ENCODE measurements around the gene TATDN2.
"Not testable (repeated sequence)": the region's sequence is repeated elsewhere in the genome, so short reads cannot be mapped to it uniquely, and the experiment has no call there.

Gene TATDN2

DNA sequence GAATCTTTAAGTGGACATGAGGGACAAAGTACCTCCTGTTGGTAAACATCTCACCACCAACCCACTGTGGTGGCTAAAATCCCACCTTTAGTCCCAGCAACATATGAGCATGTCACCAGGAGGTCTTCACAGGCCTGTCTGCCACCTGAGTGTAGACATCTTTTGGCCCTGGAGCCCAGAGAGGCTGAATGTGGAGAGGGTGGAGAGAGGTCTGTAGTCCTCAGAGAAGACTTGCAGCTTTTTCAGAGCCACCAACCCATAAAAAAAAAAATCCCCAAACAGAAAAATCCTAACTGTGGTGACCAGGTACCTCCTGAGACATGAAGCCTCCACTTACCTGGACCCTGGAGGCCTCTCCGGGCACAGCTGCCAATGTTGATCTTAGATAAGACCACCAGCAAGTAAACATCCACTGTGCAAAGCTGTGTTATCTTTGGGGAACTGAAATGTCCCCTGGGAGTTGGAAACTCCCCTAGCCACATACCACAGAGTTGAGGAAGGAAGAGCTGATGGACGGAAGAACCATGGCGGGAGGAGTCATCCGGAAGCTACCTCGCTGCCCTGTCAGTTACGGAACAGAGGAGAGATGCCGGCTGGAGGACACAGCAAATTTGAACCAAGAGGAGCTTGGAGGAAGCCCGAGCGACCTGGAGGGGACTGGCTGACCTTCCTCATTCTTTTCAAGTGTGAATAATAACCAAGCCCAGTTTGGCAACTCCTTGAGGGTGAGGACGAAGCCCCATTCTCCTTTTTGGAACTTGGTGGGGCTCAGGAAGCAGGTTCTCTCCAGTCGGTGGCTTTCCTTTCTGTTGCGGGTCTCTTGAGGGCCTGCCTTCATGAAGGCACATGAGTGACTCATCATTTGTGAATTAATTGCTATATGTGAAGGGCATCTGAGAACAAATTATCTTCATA lies 44.5 kb downstream of the TATDN2 start, which contains the start of gene GHRL:
TSS of gene GHRL (minus strand) at position 443 of the 915 bp plus-strand sequence. CDS start 2,767 bp downstream, outside the sequence.
- DNase-seq, result no peak

DNA sequence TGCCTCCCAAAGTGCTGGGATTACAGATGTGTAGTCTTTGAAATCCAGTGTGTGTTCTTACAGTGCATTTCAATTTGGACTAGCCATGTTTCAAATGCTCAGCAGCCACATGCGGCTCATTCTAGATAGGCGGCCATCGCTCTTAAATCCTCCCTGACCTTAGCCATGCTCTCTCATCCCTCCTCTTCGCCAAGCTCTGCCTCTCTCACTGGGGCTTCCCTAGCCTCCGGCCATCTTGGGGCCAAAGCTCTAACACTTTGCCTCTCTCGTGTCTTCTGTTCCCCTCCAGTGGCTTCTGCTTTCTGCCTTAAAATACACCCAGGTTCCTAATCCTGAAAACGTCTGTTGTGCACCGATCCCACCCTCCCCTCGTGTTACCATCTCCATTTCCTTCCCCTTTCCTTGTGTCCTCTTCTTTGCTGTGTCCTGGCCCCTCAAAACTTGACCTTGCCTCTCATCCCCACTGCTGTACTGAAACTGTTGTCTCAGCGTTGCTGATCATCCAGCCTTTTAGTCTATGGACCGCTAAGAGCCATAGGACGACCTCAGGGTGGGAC lies 45.8 kb downstream of the TATDN2 start:
- no peak for DNase-seq

DNA sequence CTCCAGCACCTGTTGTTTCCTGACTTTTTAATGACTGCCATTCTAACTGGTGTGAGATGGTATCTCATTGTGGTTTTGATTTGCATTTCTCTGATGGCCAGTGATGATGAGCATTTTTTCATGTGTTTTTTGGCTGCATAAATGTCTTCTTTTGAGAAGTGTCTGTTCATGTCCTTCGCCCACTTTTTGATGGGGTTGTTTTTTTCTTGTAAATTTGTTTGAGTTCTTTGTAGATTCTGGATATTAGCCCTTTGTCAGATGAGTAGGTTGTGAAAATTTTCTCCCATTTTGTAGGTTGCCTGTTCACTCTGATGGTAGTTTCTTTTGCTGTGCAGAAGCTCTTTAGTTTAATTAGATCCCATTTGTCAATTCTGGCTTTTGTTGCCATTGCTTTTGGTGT lies 49.8 kb downstream of the TATDN2 start:
- not testable (repeated sequence) for DNase-seq

DNA sequence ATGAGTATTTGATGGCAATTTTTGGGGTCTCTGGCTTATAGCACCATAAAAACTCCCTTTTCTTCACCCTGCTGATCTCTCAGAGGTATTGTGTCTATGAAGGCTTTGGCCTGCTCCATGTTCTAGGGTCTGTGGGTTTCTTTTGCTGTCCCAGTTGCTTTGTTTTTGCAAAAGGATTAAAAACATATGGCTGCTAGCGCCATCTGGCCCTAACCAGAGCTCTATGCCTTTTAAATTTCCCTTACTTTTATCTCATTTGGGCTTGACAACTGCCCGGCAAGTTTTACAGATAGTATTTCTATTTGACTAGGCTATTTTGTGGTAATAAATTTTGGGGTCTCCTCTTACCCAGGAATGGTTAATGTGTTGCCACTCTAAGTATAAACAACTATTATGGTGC lies 50.9 kb downstream of the TATDN2 start:
- DNase-seq, result no peak

DNA sequence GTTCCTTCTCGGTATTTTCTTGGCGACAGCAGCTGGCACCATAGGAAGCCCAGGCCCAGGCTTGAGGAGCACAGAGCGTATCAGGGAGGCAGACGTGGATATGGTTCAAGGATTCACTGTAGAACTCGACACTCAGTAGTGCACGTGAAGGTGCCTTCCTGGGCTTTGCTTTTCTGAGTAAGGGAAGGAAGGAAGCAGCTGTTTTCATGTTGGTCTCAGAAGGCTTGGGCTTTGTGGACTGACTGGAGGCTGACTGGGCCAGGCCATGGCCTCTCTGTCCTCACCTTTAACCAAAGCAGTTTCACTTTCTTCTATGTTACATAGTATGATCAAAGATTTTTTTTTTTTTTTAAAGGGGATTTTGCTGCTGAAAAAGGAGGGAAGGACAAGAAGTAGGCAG lies 51.4 kb downstream of the TATDN2 start:
- DNase-seq, result no peak

DNA sequence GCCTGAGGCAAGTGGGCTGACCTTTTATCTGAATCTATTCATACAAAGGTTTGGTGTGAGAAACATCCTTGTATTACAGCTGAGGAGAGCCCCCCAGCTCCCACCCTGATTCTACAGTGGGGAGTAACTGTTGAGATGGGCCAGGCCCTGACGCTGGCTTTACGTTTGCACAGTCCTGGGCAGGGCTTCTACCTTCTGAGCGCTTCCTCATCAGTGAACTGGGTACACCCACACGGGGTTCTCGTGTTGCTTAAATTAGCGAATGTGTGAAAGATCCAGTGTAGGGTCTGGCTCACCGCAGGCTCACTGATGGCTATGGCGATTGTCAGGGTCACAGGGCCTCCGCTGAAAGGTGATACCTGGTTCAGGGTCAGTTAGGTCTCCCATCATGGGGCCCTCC lies 51.8 kb downstream of the TATDN2 start:
- no peak for DNase-seq

DNA sequence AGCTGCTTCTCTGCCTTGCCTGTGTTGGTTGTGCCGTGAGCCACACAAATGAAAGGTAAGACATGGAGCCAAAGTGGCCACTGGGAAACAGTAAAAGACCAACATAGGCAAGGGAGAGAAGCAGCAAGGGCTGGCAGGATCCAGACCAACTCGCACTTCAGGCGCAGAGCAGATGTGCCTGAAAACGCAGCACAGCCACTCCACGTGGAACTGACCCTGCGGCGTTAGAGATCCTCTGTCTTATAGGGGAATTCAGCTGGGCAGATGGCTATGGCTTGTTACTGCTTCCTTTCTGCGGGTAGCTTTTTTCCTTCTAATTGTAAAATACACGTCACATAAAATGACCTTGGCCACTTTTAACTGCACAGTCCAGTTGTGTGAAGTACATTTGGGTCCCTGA lies 54.8 kb downstream of the TATDN2 start:
- DNase-seq, result no peak

DNA sequence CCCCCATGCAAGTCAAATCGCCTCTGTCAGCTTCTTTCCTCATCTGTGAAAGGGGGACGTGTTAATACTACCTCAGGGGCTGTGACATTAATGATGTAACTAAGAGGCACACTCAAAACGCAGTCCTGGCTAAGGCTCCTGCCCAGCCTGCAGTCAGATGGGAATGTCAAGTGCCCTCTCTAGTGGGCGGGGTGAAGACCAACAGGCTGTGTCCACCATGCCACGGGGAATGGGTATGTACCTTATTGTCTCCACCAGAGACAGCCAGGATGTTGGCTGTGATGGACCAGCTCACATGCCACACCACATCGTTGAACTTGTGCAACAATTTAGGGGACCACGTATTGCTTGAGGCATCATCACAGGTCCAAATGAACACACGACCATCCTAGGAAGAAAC lies 55.5 kb downstream of the TATDN2 start:
- no peak for DNase-seq

DNA sequence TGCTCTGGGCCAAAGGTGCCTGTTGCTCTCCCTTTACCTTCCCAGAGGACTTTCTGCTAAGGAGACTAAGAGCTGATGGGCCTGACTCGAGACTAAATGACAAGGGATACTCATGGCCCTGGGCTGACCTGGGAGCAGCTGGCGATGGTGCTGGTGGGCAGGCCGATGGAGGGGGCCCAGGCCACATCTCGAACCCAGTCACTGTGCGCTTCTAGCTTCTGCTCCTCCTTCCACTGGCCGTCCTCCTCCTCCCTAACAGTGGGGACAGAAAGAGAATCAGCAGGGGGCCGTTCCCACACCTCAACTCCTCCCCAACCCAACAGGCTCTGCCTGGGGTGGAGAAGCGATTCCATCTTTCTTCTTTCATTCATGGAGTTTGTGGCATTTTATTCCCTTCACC lies 56.6 kb downstream of the TATDN2 start:
- DNase-seq, result no peak

DNA sequence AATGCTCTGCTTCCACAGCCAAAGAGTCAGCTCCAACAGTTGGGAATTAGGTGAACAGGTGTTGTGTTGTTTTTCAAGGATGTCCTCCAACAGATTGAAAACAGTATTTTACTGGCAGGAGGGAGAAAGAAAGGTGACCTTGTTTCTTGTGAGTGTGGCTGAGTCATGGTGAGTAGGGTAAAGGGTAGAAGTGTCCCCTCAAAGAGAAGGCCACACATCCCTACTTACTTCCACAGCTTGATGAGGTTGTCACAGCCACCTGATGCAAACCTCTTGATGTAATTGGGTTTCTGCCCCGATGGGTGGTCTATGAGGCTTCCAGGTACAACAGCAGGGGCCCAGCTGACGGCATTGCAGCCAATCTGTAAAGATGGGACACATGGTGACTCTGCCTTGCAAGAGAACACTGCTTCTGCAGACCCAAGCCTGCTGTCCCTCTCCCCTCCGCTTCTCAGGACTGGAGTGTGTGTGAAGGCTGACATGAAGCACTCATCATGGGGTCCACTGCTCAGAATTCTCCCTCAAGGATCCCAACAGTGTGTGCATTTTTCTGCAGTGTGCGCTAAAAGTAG lies 57.2 kb downstream of the TATDN2 start:
- no peak for DNase-seq

DNA sequence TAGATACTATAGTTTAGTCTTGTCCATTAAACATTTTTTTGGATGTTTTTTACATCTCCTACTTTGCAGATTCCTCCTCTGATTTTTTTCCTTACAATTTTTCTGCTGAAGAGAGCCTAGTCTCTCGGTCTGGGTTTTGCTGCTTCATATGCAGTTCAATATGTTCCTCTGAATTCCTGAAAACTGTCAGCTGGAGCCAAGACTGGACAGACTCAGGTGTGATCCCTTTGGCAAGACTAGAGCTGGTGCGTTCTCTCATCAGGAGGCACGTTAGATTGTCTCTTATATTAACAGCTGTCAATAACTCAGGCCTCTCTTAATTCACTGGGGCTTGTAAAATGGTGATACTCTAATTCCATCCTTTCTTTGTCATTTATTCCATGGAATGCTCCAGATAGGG lies 57.9 kb downstream of the TATDN2 start:
- no peak for DNase-seq

DNA sequence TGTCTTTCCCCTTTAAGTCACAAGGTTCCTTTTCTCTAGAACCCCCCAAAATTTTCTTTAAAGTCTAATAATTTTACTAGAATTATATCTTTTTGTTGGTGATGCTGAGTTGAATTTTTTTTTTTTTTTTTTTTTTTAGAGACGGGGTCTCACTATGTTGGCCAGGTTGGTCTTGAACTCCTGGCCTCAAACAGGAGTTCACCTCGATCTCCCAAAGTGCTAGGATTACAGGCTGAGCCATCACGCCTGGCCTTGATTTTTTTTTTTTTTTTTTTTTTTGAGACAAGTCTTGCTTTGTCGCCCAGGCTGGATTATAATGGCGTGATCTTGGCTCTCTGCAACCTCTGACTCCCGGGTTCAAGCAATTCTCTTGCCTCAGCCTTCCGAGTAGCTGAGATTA lies 60.4 kb downstream of the TATDN2 start:
- no peak for DNase-seq

DNA sequence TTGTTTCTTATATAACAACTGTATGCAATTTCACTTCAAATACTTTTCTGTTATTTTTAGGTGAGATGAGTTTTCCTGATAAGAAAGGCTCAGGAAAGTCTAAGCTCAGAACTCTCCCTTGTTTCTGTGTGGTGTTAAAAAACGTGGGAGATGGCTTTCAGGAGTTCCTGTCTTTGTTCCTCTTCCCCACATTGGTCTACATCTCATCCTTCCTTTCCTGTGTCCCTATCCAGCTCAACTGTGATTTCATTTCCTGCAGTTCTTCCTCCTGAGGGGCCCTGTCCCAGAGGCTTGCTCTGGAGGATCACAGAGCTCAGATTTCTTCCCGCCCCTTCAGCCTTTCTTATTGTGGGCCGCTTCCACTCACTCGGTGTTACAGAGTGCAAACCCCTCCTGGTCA lies 61.5 kb downstream of the TATDN2 start:
- DNase-seq, result no peak

DNA sequence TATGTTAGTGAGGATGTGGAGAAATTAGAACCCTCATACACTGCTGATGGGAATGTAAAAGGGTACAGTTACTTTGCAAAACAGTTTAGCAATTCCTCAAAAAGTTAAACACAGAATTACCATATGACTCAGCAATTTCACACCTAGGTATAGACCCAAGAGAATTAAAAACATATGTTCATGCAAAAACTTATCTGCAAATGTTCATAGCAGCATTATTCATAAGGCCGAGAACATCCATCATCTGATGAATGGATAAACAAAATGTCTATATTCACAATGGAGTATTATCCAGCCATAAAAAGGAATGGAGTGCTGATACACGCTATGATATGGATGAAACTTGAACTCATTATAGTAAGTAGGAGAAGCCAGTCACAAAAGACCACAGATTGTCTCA lies 62.3 kb downstream of the TATDN2 start:
- no peak for DNase-seq

DNA sequence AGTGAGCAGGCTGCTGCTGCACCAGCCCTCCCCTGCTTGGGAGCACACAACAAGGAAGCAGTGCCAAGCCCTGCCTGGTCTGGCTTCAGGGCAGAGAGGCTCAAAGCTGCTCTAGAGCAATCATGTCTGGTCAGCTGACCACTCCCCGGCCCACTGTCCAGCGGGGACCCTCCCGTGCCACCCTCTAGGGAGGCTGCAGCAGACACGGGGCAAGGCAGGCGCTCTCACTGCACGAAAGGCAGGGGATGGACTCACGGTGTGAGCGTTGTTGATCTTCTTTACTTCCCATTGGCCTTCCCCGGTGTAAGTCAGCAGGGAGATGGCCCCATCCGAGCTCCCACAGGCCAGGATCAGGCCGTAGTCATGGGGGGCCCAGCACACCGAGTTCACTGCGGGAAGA lies 63.5 kb downstream of the TATDN2 start:
- no peak for DNase-seq

DNA sequence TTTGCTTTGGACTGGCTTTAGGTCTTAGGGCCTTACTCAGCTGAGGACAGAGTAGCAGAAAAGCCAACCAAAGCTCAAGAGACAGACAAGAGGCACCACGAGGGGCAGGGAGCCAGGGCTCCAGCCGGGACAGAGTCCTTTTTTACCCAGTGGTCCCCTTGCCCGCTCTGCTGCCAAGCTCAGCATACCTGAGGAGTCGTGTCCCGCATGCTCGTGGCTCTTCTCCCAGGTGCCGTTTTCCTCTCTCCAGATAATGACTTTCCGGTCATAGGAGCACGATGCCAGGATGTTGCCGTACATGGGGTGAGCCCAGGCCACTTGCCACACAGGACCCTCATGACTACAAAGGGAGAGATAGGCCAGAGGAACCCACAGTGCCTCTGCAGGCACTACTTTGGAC lies 64.1 kb downstream of the TATDN2 start:
- no peak for DNase-seq

DNA sequence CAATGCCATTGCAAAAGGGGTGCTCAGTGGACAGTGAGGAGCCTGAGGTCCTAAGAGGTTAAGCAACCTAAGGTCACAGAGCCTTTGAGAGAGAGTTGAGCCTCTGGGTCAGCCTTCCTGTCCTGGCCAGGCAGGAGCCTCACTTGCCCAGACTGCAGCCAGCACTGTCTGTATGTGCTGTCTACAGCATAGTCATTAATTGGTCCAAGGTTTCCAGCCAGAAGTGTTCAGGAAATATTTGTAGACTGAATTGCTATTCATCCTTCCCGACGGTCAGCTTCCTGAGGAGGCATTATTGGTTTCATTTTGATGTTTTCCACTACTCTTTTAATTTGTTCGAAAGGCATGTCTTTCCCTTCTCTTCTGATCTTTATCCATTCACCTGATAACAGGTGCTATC lies 64.6 kb downstream of the TATDN2 start:
- no peak for DNase-seq

DNA sequence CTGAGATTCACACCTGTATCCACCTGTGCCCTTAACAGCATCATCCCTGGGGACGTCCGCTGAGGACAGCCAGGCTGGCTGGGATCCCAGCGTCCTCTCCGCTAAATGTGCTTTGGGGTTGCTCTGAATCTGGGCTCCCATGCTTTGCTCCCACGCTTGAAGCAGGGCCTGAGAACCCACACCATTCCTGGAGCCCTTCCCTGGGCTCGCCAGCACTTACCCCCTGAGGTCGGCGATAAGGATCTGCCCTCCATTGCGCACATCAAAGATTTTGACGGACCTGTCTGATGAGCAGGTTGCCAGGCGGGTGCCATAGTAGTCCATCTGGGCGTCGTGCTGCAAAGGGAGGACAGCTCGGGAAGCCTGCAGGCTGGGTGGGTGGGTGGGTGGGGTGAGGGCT lies 66.8 kb downstream of the TATDN2 start:
- no peak for DNase-seq

DNA sequence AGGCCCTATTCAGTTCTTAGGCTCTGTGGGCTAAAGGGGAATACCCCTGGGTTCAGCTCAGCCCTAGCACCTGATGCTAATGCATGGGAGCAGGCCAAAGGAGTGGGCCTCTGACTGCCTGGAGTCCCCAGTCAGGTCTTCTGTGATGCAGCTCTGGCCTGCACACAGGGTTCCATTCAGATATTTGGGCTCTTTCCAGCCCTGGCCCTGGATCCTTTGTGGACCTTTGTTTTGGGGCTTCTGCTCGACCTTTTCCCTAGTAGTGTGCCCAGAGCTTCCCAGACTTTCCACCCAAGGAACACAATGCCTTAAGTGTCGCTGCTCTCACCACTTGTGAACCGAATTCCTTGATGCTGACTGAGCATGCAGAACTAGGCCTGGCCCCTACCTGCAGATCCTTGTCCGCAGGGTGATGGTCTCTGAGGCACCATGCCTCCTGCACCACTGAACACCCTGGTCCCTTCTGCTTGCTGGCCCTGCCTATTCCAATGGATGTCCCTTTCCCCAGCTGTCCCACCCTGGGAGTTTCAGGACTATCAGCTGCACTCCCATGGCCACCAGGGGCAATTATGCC lies 67.6 kb downstream of the TATDN2 start:
- DNase-seq, result no peak

DNA sequence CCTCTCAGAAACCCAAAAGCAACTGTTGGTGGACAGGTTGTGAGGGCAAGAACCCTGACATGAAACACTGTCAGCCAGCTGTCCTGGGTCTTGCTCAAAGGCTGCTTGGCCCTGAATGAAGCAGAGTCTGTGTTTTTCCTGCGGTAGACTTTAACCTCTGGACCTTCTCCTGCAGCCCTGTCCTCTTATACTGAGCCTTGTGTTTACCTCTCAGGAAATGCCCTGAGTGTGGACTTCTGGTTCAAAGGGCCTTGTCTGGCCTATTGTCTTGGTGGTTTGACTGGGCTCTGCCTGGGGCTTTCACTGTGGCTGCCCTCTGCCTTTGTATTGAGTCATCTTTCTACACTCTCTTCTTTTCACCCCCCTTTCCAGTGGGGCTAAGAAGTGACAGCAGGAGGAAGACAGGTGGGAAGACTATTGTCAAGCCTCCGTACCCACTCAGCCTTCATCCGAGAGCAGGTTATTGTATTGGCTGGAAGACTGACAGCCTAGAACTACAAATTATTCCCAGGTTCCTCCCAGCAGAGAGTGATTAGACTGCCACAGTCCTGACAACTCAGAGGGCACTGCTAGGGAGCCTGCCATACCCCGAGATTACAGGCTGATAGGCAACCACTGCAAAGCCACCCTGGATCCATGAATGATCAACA lies 69.2 kb downstream of the TATDN2 start:
- DNase-seq, result no peak

DNA sequence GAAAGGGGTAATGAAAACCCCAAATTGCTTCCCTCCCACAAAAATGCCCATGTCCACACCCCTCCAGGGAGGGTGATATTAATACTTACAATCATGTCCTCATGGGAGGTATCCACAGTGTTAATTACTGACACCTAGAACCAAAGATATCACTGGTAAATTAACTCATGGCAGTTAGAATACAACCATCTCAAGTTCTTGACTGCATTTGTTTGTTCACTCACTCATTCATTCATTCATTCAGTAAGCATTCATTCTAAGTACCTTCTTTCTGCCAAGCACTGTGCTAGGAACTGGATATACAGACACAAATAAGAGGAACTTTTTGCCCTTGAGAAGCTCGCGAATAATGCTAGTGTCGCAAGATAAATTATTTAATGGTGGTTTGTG lies 69.7 kb downstream of the TATDN2 start:
- no peak for DNase-seq

DNA sequence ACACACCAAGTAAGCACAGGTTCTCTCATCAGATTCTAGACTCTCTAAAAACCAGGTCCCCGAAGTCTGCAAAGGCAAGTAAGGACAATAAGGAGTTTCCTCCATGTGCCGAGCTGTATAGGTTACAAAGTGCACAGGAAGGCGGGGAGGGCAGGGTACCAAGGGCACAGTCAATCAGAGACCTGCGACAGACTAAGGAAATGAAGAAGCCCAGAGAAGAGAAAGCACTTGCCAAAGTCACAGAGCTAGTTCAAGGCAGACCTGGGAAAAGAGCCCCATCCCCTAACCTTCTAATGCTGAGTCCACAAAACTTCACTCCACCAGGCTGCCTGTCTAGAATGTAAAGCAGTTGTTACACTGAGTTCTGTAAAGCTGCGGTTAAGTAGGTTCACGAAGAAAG lies 71.0 kb downstream of the TATDN2 start:
- no peak for DNase-seq

DNA sequence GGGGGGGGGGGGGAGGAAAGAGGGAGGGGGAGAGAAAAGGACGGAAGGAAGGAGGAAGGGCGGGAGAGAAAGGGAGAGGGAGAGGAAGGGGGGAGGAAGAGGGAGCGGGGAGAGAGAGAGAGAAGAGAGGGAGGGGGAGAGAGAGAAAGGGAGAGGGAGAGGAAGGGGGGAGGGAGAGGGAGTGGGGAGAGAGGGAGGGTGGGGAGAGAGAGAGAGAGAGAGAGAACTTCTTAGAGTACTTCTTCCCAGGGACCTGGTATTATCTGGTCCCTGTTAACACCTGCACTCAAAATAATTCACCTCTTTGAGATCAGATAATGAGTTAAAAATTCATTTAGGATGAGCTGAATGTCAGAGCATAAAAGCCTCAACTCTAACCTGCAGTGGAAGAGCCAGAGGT lies 71.5 kb downstream of the TATDN2 start:
- no peak for DNase-seq

DNA sequence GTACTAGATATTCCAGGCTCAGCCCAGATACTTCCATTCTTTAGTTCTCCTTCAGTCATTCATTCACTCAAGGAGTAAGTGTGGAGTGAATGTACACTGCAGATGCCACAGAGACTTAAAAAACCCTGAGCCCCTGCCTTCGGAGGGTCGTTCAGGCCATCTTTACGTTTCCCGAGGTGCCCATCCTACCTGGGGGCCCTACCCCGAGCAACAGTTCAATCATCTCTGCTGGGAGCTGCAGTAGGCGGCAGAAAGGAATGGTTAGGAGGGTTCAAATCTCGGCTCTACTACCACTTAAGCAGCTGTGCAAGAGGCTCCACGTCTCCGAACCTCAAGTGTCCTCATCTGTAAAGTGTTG lies 72.0 kb downstream of the TATDN2 start:
- no peak for DNase-seq
